Activated CD4-positive, alpha-beta T cell treated with anti-CD3 and anti-CD28 coated beads, Interleukin-10, Interleukin-2, amounts not matched to agents 100 ng/mL and 50 ng/mL, durations not matched to agents 16 hours and 8 hours (primary cell): ENCODE data around the gene SIK2.
"Not testable (repeated sequence)": the region's sequence is repeated elsewhere in the genome, so short reads cannot be mapped to it uniquely, and the experiment has no call there.

Experiments used
- DNase-seq: peaks from one replicate; pipeline ENCODE4 v3.0.0-alpha.2; 2020

The SIK2 gene

DNA sequence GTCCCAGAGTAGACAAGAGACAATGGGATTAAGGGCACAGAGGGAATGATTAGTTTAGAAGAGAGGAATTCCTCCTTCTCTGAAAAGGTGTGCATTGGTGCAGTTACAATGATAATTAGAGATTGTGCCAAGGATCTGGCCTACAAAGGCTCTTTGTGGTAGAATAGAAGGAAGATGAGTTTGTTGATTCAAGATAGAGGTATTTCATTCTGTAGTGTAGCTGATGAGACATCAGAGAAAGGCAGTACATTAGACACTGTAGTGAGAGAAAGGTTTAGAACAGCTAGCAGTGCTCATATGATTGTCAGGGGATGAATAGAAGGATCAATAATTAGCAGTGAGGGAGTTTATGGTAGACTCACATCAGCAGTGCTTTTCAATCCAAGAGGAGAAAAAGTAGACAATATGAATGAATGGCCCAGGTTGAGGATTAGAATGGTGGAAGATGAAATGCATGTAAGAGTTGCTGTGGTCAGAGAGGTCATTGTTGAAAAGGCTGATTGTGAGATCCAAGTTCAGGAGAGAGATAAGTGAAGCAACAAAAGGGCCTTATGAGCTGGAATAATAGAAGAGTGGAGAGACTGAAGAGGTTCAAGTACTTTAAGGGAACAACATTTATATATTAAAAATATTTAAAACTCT lies 28.9 kb downstream of the SIK2 start:
- no peak for DNase-seq

DNA sequence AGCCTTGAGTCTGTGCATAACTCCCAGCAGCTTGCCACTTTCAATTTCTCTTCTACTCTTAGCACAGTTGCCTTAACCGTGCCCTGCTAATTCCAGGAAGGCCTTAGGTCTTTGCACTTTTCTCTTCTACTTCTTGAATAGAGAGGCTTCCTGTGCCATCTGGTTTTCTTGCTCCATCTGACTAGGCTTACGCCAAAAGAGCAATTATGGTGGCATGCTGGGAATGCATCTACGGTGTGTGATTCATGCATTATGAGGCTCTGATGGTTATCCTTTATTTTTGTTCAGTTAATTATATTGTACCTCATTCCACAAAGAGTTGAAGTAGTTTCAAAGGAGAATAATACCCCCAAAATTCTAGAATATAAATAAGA lies 29.4 kb downstream of the SIK2 start:
- DNase-seq: peak; percentile 32

GRCh38 chr11:111632516-111633220 lies 30.4 kb downstream of the SIK2 start:
- DNase-seq: no peak

- no peak for DNase-seq
These were observed 31.0 kb downstream of the SIK2 start for GRCh38 chr11:111633248-111633647.

- DNase-seq: peak; percentile 20
These were observed 31.6 kb downstream of the SIK2 start for GRCh38 chr11:111633756-111634362.

DNA sequence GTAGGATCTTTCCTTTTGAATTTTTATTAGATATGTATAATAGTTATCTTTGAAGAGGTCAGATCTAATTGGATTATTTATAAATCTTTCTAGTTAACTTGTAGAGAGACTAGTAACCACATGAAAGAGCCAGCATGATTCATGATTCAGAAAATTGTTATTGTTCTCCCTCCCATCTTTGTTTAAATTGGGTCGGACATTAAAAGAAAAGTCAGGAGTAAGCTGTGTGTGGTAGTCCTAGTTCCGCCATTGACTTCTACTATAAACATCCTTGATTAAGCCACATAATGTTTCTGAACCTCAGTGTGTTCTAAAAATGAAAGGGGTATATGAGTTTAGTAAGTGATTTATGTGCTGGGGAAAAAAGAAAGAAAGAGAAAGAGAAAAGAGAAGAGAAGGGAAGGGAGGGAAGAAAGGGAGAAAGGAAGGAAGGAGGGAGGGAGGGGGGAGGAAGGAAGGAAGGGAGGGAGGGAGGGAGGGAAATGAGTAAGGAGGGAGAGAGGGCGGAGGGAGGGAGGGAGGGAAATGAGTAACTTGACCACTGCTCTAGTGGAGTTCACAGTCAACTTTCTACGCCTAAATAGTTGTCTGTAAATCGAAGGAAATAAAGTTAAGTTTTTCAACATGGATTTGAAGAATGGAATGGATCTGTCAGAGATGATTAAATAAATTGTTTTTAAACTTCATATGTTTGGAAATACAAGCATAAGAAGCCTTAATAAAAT lies 32.9 kb downstream of the SIK2 start:
- no peak for DNase-seq

GRCh38 chr11:111635706-111636045 lies 33.4 kb downstream of the SIK2 start:
- no peak for DNase-seq

- DNase-seq: no peak
These were observed 35.6 kb downstream of the SIK2 start for GRCh38 chr11:111637885-111638284.

DNA sequence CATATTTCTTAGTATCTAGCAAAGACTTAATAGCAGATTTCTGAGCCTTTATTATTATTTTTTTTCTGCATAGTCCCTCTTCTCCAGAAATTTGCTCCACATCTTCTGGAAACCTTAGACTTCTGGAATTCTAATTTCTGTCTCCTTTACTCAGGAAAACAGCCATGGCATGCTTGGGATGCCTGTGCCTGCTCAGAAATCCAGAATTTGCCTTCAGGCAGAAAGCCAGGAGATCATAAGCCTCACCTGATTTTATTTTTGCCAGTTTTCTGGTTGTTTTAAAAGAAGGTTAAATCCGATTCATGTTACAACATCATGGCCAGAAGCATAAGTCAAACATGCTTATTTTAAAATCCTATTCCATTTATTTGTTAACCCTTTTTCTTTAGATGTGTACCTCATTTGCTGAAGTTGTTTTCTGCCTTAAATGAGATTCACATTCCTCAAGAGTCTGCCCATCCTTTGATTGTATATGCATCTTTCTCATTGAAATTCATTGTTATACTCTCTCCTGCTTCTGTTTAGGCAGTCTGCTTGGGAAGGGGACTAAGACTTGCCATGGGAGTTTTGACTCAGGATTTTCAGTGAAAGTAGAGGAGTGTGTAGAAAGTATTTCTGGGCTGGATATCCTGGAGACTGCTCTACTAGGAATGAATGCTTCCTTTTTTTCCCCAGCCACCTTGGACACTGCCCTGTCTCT lies 37.1 kb downstream of the SIK2 start:
- no peak for DNase-seq

- DNase-seq: no peak
These were observed 39.2 kb downstream of the SIK2 start for GRCh38 chr11:111641339-111642015.

DNA sequence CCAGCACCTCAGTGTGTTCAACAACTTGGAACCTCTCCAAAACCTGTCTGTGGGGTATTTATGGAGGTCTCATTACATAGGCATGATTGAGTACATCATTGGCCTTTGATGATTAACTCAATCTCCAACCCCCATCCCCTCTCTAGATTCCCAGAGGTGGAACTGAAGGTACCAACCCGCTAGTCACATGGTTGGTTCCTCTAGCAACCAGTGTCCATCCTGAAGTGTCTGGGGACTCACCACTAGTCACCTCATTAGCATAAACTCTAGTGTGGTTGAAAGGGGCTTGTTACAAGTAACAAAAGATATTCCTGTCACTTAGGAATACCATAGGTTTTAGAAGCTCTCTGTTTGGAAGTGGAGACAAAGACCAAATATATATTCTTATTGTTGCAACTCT lies 40.3 kb downstream of the SIK2 start:
- no peak for DNase-seq

- no peak for DNase-seq
These were observed 42.7 kb downstream of the SIK2 start for GRCh38 chr11:111644922-111645321.

DNA sequence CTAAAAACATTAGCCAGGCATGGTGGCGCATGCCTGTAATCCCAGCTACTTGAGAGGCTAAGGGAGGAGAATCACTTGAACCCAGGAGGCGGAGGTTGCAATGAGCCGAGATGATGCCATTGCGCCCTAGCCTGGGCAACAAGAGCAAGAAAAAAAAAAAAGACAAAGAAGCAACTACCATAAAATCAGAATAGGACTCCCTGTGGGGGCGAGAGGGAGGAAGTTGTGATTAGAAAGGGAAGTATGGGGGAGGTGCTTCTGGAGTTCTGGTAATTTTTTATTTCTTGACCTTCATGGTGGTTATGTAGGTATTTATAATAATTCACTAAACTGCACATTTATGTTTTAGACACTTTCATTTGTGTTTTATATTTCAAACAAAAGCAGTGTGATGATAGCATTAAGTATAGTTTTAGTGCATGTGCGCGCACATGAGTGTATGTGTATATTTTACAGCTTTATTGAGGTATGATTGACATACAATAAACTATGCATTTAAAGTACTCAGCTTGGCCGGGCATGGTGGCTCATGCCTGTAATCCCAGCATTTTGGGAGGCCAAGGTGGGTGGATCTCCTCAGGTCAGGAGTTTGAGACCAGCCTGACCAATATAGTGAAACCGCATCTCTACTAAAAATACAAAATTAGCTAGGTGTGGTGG lies 43.5 kb downstream of the SIK2 start:
- DNase-seq: no peak

DNA sequence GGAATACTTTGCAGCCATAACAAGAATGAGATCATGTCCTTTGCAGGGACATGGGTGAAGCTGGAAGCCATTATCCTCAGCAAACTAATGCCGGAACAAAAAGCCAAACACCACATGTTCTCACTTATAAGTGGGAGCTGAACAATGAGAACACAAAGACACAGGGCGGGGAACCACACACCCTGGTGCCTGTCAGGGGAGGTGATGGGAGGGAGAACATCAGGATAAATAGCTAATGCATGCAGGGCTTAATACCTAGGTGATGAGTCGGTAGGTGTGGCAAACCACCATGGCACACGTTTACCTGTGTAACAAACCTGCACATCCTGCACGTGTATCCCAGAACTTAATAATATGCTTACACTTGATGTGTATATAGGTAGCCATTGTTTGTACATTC lies 49.1 kb downstream of the SIK2 start:
- DNase-seq: not testable (repeated sequence)

GRCh38 chr11:111652184-111652583 lies 49.9 kb downstream of the SIK2 start:
- no peak for DNase-seq

DNA sequence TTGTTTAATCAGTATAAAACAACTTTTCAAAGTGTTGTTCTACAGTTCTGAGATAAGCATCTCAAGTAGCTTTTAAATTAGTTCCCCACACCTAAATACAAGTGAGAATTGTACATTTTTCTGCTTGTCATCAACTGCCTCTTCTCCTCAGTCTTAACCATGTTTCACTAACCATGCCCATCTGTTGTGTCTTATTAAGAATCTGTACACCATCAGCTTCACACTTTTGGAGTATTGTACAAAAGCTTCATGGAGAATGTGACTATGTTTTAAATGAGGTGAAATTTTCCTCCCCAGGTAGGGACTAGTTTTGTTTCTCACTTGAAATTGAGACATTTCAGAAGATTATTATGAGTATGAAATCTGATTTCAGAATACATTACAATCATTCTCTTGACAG lies 52.4 kb downstream of the SIK2 start:
- no peak for DNase-seq

GRCh38 chr11:111655924-111656323 lies 53.7 kb downstream of the SIK2 start:
- DNase-seq: no peak

DNA sequence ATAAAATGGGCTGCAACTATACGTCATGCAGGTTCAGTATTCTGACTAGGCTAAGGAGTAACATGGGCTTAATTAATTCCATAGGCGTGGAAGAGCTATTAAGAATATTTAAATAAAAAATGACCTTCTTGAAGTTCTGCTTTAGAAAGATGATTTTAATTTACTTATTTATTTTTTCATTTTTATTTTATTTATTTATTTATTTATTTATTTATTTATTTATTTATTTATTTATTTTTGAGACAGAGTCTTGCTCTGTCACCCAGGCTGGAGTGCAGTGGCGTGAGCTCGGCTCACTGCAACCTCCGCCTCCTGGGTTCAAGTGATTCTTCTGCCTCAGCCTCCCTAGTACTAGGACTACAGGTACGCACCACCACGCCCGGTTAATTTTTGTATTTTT lies 55.7 kb downstream of the SIK2 start:
- DNase-seq: not testable (repeated sequence)

DNA sequence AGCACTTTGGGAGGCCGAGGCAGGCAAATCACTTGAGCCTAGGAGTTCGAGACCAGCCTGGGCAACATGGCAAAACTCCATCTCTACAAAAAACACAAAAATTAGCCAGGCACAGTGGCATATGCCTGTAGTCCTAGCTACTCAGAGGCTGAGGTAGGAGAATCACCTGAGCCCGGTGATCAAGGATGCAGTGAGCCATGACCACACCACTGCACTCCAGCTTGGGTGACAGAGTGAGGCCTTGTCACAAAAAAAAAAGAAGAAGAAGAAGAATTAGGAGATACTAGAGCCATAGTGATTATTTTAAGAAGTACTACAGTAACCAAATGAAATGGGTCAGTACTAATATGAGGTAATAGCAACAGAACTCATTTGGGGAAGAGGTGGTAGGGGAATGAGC lies 56.2 kb downstream of the SIK2 start:
- DNase-seq: not testable (repeated sequence)

GRCh38 chr11:111659201-111660115 lies 57.2 kb downstream of the SIK2 start:
- DNase-seq: no peak

- DNase-seq: no peak
These were observed 58.6 kb downstream of the SIK2 start for GRCh38 chr11:111660822-111661221.
